Testis (tissue), 3 donors: Measurements from ENCODE around the gene LIPJ. TPM values are rescaled to one million over a fixed set of nuclear protein-coding genes. Genes with fewer than 3 reads are reported as not detected.

ENCODE experiments used
- DNase-seq: peaks from one replicate; pipeline ENCODE4 v3.0.0-alpha.2; 2019
- H3K27ac ChIP-seq, 2 donors: fragments of 200-600 bp; sonication (generic); one replicate each; pipeline ENCODE4 v1.5.1; 2019
- H3K27me3 ChIP-seq: fragments of 200-600 bp; sonication (generic); one replicate; pipeline ENCODE4 v1.5.1; 2019
- H3K36me3 ChIP-seq: fragments of 200-600 bp; sonication (generic); one replicate; pipeline ENCODE4 v1.5.1; 2017; ENCODE audit warnings: low read depth; ENCODE audit errors: missing control alignments
- H3K4me1 ChIP-seq: fragments of 200-600 bp; sonication (generic); one replicate; pipeline ENCODE4 v1.5.1; 2019
- H3K4me3 ChIP-seq, 2 donors: fragments of 200-600 bp; sonication (generic); one replicate each; pipeline ENCODE4 v1.5.1; 2017 to 2019
- H3K9me3 ChIP-seq: fragments of 200-600 bp; sonication (generic); one replicate; pipeline ENCODE4 v1.5.1; 2017
- POLR2A ChIP-seq: fragments of 450-650 bp; IDR thresholded peaks from one replicate; pipeline ENCODE4 v1.6.1; 2017; ENCODE audit warnings: antibody characterized with exemption, mild to moderate bottlenecking, moderate library complexity
- WGBS, 2 donors: methylation state at CpG; one replicate each; pipeline ENCODE4 v1.1.5; 2018; 5-methylcytosine and 5-hydroxymethylcytosine counted together
- intact Hi-C: fragments of 100-400 bp; cut with DNase I; formaldehyde crosslinking; loops from one replicate; pipeline ENCODE4 v1.15.1; 2023; ENCODE audit warnings: low total_unique reads
- polyA plus RNA-seq: library from polyadenylated mRNA; stranded (reverse); fragments of 350-450 nt; fragmentation: Illumina TruSeq; extraction: RNeasy Lipid Tissue Mini Kit (QIAGEN cat#74804); gene quantifications from one replicate; pipeline ENCODE4 v1.2.3, GENCODE V29; 2014; ENCODE audit warnings: low read depth, low replicate concordance; ENCODE audit not compliant: insufficient read depth
- total RNA-seq, 2 donors: library from RNA; depleted of rRNA; stranded (reverse); fragments of >200 nt; gene quantifications; one replicate each; pipeline ENCODE4 v1.2.3, GENCODE V29; 2016
- TF ChIP-seq, protein P1 (sequence below), 3 experiments: fragments of 450-650 bp in 2 of 3; fragments of 200-600 bp in 1 of 3; sonication (generic) in 1 of 3; IDR thresholded peaks; one replicate each; pipeline ENCODE4 v1.5.1; 2016 to 2019; ENCODE audit warnings: antibody characterized with exemption in 3 of 3, mild to moderate bottlenecking in 2 of 3, moderate library complexity in 1 of 3

Gene LIPJ
- total and polyA plus RNA-seq, 3 donors from 2014 or later: 3.5 to 10.4 (median 4.2) TPM

DNA sequence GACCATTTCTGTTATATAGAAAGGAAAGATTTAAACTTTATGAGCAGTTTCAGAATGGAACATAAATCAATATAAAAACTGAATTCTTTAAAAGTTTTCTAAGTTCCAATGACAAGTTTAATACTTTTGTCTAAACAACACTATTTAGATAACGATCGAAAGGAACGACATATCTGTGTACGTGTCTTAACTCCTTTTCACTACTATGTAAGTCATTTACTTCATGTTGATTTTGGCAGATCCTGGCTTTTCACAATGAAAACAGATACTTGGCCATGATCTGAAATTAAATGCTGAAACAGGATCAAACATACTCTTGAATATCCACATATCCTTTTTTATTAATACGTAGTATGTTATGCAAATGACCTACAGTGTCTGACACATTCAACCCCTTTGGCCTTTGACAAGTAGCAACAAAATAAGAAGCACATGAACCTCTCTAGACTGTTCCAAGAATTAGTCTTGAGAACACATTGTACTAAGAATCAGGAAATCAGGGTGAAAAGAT is 45.4 kb upstream of the LIPJ start:
- H3K4me1 ChIP-seq: peaks cover 11% of the 10 kb centered on the region
- TF ChIP-seq, protein P1, sequence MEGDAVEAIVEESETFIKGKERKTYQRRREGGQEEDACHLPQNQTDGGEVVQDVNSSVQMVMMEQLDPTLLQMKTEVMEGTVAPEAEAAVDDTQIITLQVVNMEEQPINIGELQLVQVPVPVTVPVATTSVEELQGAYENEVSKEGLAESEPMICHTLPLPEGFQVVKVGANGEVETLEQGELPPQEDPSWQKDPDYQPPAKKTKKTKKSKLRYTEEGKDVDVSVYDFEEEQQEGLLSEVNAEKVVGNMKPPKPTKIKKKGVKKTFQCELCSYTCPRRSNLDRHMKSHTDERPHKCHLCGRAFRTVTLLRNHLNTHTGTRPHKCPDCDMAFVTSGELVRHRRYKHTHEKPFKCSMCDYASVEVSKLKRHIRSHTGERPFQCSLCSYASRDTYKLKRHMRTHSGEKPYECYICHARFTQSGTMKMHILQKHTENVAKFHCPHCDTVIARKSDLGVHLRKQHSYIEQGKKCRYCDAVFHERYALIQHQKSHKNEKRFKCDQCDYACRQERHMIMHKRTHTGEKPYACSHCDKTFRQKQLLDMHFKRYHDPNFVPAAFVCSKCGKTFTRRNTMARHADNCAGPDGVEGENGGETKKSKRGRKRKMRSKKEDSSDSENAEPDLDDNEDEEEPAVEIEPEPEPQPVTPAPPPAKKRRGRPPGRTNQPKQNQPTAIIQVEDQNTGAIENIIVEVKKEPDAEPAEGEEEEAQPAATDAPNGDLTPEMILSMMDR (IDR thresholded peaks at IDR 0.05): no peak
- TF ChIP-seq POLR2A: no peak
- no peak overlapping the region for H3K4me3 ChIP-seq
- no peak for DNase-seq
- H3K27ac ChIP-seq: peak overlapping the region; percentile 68 to 88
- no peaks in the 10 kb centered on the region for H3K36me3 ChIP-seq
- WGBS, 2 donors: 43 to 48% methylated on average over 5 of the region's 5 CpGs
- no peaks in the 10 kb centered on the region for H3K9me3 ChIP-seq
- H3K27me3 ChIP-seq: no peaks in the 10 kb centered on the region
- intact Hi-C loops: no loop called here

DNA sequence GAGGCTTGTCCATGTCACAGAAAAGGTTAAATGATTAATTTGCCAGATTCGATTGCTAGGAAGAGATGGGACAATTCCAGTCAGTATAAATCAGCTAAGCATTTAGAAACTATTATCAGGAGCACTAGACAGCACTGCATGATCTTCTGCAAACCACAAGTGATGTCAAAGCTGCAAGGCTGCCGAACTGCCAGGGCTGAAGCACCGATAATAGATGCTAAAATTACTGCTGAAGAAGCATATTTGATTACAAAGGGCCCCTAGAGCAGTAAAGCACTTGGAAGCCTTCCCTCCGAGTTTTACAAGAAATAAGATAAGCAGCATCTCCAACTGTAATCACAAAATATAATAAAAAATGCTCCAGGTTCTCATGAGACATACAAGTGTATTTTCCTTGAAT is 44.0 kb upstream of the LIPJ start:
- H3K4me1 ChIP-seq: peaks cover 11% of the 10 kb centered on the region
- no peak overlapping the region for H3K4me3 ChIP-seq
- intact Hi-C loops: no loop called here
- 34 to 58% methylated on average over 4 of the region's 4 CpGs for WGBS, 2 donors
- H3K36me3 ChIP-seq: no peaks in the 10 kb centered on the region
- no peaks in the 10 kb centered on the region for H3K9me3 ChIP-seq
- peak overlapping the region in 1 of 2 donors; percentile 88 for H3K27ac ChIP-seq
- peak; percentile 33 for DNase-seq
- H3K27me3 ChIP-seq: no peaks in the 10 kb centered on the region
- TF ChIP-seq, protein P1 (IDR thresholded peaks at IDR 0.05): no peak
- TF ChIP-seq POLR2A: no peak

DNA sequence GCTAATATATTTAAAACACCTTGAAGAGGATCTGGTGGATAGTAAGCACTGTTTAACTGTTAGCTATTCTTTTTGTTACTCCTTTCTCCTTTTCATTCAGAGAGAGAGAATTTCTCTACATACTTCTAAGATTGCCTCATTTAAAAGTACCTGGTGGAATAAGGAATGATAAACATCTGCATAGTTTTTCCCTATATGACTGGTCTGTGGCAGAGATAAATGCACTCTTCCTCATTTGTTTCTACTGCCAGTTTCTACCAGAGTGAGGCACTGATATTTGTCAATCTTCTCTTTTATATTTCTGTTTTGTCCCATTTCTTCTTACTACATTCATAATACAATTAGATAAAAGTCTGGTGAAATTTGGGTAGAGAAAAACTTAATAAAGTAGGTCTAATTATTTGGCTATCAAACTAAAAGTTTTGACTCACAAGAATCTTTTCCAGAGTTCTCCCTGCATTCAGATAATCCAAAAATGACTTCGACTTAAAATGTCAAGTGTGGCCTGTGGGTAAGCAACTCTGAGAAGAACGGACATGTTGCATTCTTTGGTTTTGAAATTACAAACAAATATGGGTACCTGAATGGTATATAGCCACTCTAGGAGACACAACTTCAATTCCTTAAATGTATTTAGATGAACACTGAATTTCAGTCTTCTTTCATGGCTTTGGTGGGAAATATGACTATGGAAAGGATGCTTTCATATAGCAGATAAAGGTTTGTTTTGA is 42.3 kb upstream of the LIPJ start:
- TF ChIP-seq POLR2A: no peak
- DNase-seq: no peak
- Histone ChIP-seq H3K4me1 (peaks cover 11% of the 10 kb centered on the region), H3K9me3 (no peaks in the 10 kb centered on the region), H3K27ac (no peak overlapping the region), H3K27me3 (no peaks in the 10 kb centered on the region), H3K36me3 (no peaks in the 10 kb centered on the region), H3K4me3 (no peak overlapping the region)
- intact Hi-C loops: no loop called here
- 97 to 100% methylated on average over 2 of the region's 2 CpGs for WGBS, 2 donors

DNA sequence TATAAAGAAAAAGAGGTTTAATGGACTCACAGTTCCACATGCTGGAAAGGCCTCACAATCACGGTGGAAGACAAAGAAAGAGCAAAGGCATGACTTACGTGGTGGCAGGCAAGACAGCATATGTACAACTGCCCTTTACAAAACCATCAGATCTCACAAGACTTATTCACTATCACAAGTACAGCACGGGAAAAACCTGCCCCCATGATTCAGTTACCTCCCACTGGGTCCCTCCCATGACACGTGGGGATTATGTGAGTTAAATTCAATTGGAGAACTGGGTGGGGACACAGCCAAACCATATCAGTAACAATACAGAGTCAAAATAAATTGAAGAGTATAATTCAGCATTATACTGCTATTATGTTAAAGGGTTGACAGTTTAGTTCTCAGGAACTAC is 41.2 kb upstream of the LIPJ start:
- TF ChIP-seq POLR2A: no peak
- TF ChIP-seq, protein P1 (IDR thresholded peaks at IDR 0.05): no peak
- intact Hi-C loops: no loop called here
- no peak for DNase-seq
- no peaks in the 10 kb centered on the region for H3K36me3 ChIP-seq
- no peak overlapping the region for H3K27ac ChIP-seq
- no peak overlapping the region for H3K4me3 ChIP-seq
- H3K9me3 ChIP-seq: no peaks in the 10 kb centered on the region
- 76 to 87% methylated on average over 4 of the region's 4 CpGs for WGBS, 2 donors
- peaks cover 11% of the 10 kb centered on the region for H3K4me1 ChIP-seq
- H3K27me3 ChIP-seq: no peaks in the 10 kb centered on the region

DNA sequence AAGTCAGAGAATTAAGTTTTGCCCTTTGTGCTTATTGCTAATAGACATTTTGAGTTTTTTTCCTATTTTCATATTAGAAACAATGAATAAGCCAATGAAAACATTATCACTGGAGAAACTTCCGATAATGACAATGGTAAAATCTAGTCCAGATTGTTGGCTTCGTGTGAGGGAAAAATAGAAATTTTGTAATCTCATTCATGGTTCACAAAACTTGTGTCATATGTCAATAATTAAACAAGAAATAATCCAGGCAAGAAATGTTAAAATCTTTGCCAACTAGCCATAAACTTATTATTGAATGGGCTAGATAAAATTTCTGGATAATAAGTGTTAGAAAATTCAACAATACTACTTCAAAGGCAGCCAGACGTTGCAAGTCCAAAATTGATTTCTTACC is 40.1 kb upstream of the LIPJ start:
- H3K4me3 ChIP-seq: no peak overlapping the region
- no peaks in the 10 kb centered on the region for H3K9me3 ChIP-seq
- no peak overlapping the region for H3K27ac ChIP-seq
- TF ChIP-seq POLR2A: no peak
- peaks cover 9% of the 10 kb centered on the region for H3K4me1 ChIP-seq
- no peak for DNase-seq
- intact Hi-C loops: no loop called here
- 58 to 77% methylated on average over 3 of the region's 3 CpGs for WGBS, 2 donors
- no peaks in the 10 kb centered on the region for H3K27me3 ChIP-seq
- H3K36me3 ChIP-seq: no peaks in the 10 kb centered on the region
